ENCODE data around the gene PSAPL1. TPM values are rescaled to one million over a fixed set of nuclear protein-coding genes. Genes with fewer than 3 reads are reported as not detected.

The PSAPL1 gene
- total RNA-seq, 1 donor from 2014 or later: 18.6 TPM

DNA sequence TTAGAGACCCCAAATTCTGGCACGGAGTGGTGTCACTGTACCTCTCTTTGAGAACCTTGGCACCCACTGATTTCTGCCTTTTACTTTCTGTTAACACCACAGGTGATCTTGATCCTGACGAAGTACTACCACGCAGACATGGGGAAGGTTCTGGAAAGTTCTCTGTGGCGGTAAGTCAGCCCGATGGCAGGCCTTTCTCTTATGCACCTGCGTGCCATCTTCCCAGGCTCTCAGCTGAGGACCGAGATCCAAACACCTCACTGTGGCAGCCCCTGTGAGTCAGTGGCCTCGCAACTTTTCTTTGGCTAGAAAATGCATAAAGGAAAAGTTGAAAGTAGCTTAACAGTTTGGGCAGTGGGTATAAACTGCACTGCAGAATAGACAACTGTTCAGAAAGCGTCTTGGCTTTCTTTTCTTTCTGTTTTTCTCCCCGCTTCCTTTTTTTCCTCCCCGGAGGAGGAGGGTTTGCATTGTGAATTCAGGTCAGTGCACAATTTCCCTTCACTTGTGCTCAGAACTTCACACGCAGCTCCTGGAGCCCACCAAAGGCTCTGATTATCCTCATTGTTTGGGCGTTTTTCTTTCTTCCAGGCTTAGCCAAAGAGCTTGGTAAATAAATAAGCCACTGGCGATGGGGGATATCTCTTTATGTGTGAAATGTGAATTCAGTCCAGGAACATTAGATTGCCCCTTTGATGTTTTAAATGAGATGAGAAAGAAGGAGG is 38.4 kb downstream of the PSAPL1 start:
- DNase-seq: no peak

DNA sequence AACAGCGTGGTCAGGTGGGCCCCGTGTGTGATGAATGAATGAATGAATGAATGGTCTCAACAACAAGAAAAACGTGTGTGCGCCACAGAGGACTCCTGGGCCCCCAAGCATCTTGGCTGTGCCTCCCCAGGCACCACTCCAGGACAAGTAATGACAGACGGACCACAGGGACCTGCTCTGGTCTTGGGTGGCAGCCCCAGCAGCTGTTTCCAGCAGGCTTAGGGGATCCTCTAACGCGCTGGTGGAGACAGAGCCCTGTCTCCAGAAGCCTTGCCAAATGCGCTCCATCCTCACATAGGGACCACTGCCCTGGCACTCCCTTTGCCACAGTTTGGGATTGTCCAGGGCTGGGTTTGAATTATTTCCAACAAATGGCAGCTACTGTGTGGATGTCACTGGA is 39.1 kb downstream of the PSAPL1 start:
- DNase-seq: no peak

DNA sequence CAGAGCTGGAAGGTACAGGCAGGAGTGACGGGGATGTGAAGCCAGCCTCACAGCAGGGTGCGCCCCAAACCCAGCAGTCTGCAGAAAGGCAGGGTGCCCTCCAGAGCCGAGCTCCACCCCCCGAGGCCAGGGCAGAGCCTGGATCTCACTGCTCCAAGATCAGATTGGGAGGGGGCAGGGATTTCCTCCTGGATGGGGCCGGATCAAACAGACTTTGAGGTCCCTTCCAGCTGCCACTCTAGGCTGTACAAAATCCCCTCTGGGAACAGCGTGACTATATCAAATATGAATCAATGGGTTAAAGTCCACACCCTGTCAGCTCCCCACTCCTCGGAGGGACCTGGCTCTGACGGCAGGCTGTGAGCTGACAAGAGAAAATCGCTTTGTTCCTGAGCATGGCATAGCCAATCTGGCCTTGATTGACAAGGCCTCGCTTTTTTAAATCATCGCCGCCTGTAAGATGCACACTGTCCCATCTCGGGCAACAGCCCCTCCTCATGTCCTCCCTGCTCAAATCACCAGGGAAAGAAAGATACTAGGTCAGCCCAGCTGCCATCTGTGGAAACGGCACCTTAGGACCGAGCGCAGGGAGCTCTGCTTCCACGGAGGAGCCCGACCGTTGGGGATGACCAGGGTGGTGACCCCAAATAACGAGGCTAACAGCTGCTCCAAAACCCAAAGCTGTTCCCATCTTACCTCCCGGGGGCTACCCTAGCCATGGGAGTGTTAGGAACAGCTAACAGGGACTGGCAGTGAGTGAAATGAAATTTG is 39.9 kb downstream of the PSAPL1 start:
- DNase-seq: no peak

- no peak for DNase-seq
Measured at GRCh38 chr4:7393601-7394575, 40.8 kb downstream of the PSAPL1 start.

DNA sequence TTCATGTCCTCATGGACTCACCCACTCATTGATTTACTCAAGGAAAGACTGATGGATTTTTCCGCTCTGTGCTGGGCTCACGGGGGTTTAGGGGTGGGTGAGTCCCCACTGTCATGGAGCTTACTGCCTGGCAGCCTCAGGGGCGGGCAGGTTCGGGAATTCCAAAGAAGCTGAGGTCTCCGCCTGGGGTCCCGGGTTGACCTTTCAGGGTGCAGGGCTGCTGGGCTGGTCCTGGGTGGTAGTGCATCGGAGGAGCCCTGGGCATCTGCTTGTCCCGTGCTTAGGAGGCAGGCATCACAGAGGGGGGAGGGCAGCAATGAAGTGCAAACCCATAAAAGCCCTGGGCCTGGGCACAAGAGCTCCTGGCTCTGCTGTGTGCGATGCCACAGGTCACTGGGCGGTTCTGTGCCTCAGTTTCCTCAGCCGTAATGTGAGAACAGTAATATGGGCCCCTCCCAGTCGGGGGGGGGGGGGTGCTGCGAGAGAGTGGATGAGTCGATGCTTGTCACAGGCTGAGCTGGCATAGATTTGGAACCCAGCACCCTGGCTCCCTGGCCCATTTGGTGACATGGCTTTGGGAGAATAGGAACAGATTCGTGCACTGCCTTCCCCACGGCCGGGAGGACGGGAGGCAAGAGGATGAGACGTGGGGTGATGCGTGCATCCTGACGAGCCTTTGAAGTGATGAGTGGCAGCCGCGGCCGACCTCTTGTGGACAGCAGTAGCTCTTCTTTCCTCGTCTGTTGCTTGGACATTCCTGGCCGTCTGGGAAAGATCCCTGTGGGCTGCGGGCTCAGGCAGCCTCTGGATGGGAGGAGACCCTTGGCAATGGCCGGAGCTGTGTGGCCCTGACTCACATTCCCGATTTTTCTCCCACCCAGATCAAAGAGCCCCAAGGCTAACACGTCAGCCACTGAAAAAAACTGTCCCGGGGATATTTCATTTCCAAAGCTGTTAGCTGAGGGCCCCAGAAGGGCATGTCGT is 42.0 kb downstream of the PSAPL1 start:
- no peak for DNase-seq

DNA sequence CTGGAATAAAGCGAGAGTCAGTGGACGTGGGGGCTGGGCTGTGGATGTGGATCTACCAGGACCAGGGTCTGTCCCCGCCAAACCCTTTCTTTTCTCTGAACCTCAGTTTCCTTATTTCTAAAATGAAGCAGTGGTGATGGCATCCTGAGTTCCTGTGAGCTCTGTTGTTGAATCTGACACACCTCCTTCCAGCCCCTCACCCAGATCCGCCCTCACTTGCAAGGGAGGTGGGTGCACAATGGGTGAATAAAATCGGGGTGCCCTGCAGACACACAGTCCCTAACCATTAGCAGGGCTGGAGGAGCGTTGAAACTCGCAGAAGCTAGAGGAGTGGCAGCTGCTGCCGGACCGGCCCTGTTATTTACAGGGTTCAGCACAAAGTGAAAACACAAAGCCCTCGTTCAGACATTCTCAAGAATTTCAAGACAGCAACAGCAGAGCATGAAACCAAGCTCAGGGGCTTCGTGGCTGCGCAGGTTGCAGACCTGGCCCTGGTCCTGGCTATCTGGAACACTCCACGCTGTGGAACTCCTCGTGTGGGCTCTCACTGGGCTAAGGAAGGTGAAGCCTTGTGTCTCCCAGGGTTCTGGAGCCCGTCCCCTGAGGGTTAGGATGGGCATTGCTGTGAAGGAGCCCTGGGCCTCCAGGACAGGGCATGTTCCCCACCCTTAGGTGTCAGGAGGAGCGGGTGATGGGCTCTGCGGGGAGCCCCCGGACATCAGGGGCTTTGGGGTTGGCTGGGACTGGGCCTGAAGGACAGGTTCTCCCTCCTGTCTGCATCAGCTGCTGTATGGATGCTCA is 42.9 kb downstream of the PSAPL1 start:
- no peak for DNase-seq

GRCh38 chr4:7390906-7391636 is 43.7 kb downstream of the PSAPL1 start:
- no peak for DNase-seq

GRCh38 chr4:7390336-7390735 is 44.4 kb downstream of the PSAPL1 start:
- no peak for DNase-seq

DNA sequence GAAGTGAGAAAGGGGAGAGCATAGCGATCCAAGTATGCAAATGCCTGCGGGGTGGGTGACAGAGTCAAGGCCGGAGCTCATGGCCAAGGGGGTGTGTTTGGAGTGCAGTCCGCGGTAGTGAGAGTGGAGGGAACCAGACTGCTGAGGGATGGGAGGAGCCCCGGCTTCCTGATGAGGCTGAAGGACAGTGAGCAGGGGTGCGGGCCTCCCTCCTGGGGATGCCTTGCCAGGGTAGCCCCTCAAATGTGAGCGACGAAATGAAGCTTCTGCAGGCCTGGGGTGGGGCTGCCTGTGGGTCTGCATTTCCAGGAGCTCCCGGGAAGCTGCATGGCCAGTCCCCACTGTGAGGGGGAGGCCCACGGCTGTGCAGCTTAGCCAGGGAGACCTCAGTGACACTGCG is 45.0 kb downstream of the PSAPL1 start:
- no peak for DNase-seq

DNA sequence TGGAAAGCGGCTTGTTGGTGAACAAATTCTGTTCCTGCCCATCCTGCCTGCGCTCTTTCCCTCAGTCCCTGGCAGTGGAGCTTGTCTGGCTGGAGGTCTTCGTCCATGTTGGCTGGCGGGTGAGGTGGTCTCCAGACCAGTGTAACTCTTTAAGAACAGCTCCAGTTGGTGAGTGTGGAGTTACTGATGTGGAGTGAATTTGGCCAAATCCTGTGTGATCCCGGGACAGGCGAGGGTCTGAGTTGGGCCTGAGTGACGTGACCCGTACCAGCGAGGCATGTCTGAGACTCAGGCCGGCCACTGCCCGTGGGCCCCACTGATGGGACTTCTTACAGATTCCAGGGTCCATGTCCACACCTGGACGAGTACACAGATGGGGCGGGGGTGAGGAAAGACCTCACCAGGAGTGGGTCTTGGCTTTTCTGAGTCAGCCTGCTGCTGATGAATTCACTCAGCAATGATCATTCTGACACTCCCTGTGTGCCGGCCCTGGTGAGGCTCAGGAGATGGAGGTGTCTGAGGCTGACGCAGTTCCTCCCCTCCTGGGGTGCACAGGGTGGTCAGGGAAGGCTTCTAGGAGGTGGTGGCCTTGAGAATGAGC is 45.5 kb downstream of the PSAPL1 start:
- DNase-seq: no peak

DNA sequence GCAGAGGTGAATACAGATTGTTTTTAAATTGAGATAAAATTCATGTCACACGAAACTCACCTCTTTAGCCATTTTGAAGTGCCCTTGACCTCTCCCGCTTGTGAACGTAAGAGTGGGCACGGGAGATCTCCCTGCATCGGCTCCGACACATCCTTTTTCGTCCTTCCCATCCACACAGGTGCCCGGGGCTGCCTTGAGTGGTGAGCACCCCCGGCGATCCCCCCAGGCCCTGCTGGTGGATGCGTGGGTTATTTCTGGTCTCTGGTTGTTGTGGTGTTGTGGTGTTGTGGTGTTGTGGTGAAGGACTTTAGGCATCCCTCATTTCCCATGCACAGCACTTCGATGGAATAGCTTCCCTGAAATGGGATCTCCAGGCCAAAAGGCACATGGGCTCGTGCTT is 46.1 kb downstream of the PSAPL1 start:
- DNase-seq: no peak

- no peak for DNase-seq
Measured at GRCh38 chr4:7387925-7388324, 46.8 kb downstream of the PSAPL1 start.

DNA sequence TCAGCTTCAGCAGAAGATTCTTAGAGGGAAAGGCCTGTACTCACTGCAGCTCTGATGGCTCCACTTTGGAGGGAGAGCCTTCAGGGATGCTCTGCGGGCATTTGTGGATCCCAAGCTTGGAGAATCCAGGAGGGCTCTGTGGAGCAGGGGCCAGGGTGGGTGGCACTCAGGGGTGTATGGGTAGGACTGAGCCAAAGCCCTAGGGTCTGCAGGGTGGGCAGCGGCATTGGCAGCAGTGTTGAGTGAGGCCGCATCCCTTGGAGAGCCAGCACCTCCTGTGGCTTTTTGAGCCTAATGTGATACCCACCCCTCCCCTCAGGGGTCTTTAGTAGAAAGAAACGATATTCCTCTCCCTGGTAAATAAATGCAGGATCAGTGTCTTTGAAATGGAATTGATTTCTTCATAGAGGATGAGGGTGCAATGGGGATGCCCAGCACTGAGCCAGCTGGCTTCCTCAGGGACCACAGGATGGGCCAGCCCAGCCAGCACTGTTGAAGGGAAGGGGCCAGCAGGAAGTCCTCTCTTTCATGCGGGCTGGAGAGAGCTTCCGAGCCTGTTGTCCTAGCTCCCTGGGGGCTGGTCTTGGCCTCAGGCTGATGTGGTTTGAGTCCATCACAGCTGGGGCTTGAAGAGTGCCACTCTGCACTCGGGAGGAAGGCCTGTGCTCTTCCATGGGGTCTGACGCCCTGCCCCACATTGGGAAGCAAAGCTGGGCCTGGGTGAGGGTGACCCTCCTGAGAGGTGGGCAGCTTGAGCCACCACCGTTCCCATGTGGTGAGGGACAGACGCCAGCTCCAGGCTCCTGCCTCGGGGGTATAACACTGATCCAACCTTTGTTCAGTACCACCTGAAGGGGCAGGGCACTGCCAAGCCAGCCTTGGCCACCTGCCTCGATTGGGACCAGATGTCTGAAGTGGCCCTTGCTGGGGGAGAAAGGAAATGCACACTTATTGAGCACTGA is 49.5 kb downstream of the PSAPL1 start:
- no peak for DNase-seq

GRCh38 chr4:7384003-7384928 is 50.5 kb downstream of the PSAPL1 start:
- DNase-seq: no peak

DNA sequence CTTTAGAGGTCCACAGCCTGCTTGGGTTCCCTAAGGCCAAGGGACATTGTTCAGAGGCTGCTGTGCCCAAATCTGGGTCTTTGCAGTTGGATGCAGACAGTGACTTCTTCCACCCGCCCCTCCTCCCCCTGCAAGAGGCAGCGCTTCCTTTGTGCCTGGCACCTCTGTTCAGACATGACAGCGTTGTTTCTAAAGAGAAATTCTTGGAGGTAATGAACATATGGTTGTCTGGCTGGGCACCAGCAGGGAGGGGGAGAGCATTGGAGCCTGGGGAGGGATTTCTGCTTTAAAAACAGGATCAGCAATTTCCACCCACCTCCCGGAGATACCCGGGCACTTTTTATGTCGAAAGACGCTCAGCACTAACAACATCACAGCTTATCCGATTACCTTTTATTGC is 51.5 kb downstream of the PSAPL1 start:
- DNase-seq: no peak

DNA sequence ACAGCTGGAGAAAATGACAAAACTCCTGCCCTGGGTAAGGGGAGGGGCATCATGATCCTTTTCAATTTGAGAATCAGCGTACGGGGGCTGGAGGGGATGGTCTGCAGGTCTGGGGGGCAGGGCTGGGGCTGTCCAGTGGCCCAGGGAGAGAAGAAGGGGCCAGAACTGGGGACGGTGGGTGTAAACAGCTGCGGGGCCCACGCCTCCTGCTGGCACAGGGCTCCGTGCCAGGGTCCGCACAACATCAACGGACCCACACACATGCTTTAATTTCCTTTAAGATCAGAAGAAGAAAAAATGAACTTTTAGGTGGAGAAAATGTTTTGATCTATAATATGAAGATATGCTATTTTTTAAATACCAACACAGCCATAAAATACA is 52.1 kb downstream of the PSAPL1 start:
- DNase-seq: no peak

Data from skin of body (tissue), 2 donors.